Measurements from ENCODE around the gene NSUN2. TPM values are rescaled to one million over a fixed set of nuclear protein-coding genes. Genes with fewer than 3 reads are reported as not detected.

Gene NSUN2
- total and polyA plus RNA-seq, 2 of the 4 experiments (the other 2 are of a cell fraction), result 51.1 to 61.1 TPM

DNA sequence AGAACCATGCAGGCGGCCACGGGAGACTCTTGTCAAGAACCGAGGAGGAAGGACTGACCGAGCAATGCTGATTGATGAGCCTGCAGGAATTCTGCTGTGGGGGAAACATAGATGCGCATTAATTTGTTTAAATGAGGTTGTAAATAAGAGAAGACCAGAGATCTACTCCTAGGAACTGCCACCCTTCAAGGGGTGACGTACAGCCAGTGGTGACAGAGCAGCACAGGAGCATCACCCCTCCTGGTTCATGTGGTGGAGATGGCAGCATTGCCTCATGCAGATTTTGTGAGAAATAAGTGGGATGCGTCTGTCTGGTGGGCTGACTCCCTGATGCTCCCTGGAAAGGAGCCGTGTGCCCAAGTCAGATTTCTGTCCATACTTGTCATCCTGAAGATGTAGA lies 22.6 kb upstream of the NSUN2 start:
- in situ Hi-C loops (cut with MboI; ENCODE audit: low sequenced_read_pairs) (no loop called here), intact Hi-C loops (cut with micrococcal nuclease) (no loop called here)
- no peak for DNase-seq

More for the DNA sequence above, 22.6 kb upstream of the NSUN2 start:
- Histone ChIP-seq H3K27ac (ENCODE audit: insufficient read depth, low read length) (no peak overlapping the region), H2AK9ac (replicated peaks; ENCODE audit: low read depth, low read length, poor library complexity) (no peak overlapping the region), H3K4me2 (ENCODE audit: low read depth, low read length) (no peak overlapping the region), H3K79me1 (ENCODE audit: low read depth in 1 of 2, low read length in 2 of 2) (peaks cover 7 to 14% of the 10 kb centered on the region in 2 experiments; a peak in 2 of 4 replicates), H2BK15ac (ENCODE audit: low read depth, low read length) (no peak overlapping the region), H3K14ac (replicated peaks; ENCODE audit: low read depth, low read length) (no peak overlapping the region), H3K56ac (ENCODE audit: extremely low read depth, insufficient read depth, low read length) (no peak overlapping the region), H4K8ac (ENCODE audit: low read depth in 2 of 2, low read length in 2 of 2) (no peak overlapping the region), H2BK20ac (ENCODE audit: low read depth, low read length) (no peak overlapping the region), H3K36me3 (ENCODE audit: control insufficient read depth, insufficient read depth, low read length) (peaks cover 25% of the 10 kb centered on the region), H3K18ac (ENCODE audit: low read depth, low read length) (no peak overlapping the region), H4K91ac (ENCODE audit: insufficient read depth, low read depth, low read length) (no peak overlapping the region), H2BK120ac (ENCODE audit: low read depth, low read length) (no peak overlapping the region), H2AFZ (replicated peaks; ENCODE audit: low read length, poor library complexity) (no peak overlapping the region), H3K9me3 (ENCODE audit: control insufficient read depth, insufficient read depth, low read length) (peaks cover 3% of the 10 kb centered on the region; the same call in 1 of the 2 replicates), H3K4me3 (ENCODE audit: insufficient read depth, low read depth, low read length) (no peak overlapping the region), H4K20me1 (ENCODE audit: insufficient read depth, low read length) (no peaks in the 10 kb centered on the region), H3K23ac (ENCODE audit: low read depth, low read length) (no peak overlapping the region), H3K27me3 (ENCODE audit: control insufficient read depth, insufficient read depth, low read length) (no peaks in the 10 kb centered on the region), H3K4ac (ENCODE audit: low read depth, low read length) (no peak overlapping the region), H3K9ac (ENCODE audit: low read depth, low read length) (no peak overlapping the region), H3K9me1 (ENCODE audit: insufficient read depth, low read length) (no peaks in the 10 kb centered on the region; the same call in 1 of the 2 replicates), H2BK5ac (ENCODE audit: low read depth, low read length, poor library complexity, severe bottlenecking) (no peak overlapping the region), H2AK5ac (ENCODE audit: low read depth, low read length) (no peak overlapping the region), H3K4me1 (ENCODE audit: control insufficient read depth, insufficient read depth, low read length) (no peaks in the 10 kb centered on the region), H4K5ac (ENCODE audit: low read depth, low read length) (no peak overlapping the region)
- ChIA-PET CTCF (no interaction called here), POLR2A (ENCODE audit: unreplicated experiment) (no interaction called here)
- TF ChIP-seq, protein P1, sequence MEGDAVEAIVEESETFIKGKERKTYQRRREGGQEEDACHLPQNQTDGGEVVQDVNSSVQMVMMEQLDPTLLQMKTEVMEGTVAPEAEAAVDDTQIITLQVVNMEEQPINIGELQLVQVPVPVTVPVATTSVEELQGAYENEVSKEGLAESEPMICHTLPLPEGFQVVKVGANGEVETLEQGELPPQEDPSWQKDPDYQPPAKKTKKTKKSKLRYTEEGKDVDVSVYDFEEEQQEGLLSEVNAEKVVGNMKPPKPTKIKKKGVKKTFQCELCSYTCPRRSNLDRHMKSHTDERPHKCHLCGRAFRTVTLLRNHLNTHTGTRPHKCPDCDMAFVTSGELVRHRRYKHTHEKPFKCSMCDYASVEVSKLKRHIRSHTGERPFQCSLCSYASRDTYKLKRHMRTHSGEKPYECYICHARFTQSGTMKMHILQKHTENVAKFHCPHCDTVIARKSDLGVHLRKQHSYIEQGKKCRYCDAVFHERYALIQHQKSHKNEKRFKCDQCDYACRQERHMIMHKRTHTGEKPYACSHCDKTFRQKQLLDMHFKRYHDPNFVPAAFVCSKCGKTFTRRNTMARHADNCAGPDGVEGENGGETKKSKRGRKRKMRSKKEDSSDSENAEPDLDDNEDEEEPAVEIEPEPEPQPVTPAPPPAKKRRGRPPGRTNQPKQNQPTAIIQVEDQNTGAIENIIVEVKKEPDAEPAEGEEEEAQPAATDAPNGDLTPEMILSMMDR (conservative IDR thresholded peaks at IDR 0.05; ENCODE audit: low read depth, low read length), result no peak
- TF ChIP-seq BHLHE40 (IDR thresholded peaks at IDR 0.05; ENCODE audit: low read depth, low read length) (no peak), POLR2A (IDR thresholded peaks at IDR 0.05; ENCODE audit: low read depth, low read length) (no peak)
- TF ChIP-seq, protein P2, sequence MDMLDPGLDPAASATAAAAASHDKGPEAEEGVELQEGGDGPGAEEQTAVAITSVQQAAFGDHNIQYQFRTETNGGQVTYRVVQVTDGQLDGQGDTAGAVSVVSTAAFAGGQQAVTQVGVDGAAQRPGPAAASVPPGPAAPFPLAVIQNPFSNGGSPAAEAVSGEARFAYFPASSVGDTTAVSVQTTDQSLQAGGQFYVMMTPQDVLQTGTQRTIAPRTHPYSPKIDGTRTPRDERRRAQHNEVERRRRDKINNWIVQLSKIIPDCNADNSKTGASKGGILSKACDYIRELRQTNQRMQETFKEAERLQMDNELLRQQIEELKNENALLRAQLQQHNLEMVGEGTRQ (IDR thresholded peaks at IDR 0.05; ENCODE audit: low read depth, low read length), result no peak
- no TSS peak for BruUV-seq (replicated peaks)
- WGBS, 2 experiments (ENCODE audit: extremely low coverage in 2 of 2, insufficient read length in 1 of 2), result 100% methylated on average over 3 of the region's 8 CpGs; no CpG with 5 or more reads in 1 of the 2 experiments
- ATAC-seq (ENCODE audit: low read depth), result no peak
- dilution Hi-C loops (cut with HindIII; ENCODE audit: low sequenced_read_pairs, unreplicated experiment), result no loop called here
